Activated naive CD4-positive, alpha-beta T cell treated with Interleukin-2 at 50 U/mL for 16 hours (primary cell): ENCODE data around the gene RAB3IL1.

Source experiments
- DNase-seq: peaks from one replicate; pipeline ENCODE4 v3.0.0-alpha.2; 2020

RAB3IL1 gene

GRCh38 chr11:61918251-61918937 is 1.0 kb upstream of the RAB3IL1 start:
- DNase-seq = no peak

- DNase-seq = no peak
Measured at GRCh38 chr11:61916737-61917333, 531 bp downstream of the RAB3IL1 start.

- DNase-seq = no peak
Measured at GRCh38 chr11:61914471-61915171, 2.7 kb downstream of the RAB3IL1 start.

GRCh38 chr11:61913699-61914395 is 3.5 kb downstream of the RAB3IL1 start:
- DNase-seq = no peak

GRCh38 chr11:61912991-61913698 is 4.2 kb downstream of the RAB3IL1 start:
- no peak for DNase-seq

- DNase-seq = no peak
Measured at GRCh38 chr11:61912530-61912898, 4.9 kb downstream of the RAB3IL1 start.

GRCh38 chr11:61911701-61912529 is 5.5 kb downstream of the RAB3IL1 start:
- no peak for DNase-seq

- no peak for DNase-seq
Measured at GRCh38 chr11:61911128-61911700, 6.2 kb downstream of the RAB3IL1 start.

- no peak for DNase-seq
Measured at GRCh38 chr11:61910187-61911127, 6.9 kb downstream of the RAB3IL1 start.

- DNase-seq = no peak
Measured at GRCh38 chr11:61908730-61909316, 8.5 kb downstream of the RAB3IL1 start.

GRCh38 chr11:61907871-61908729 is 9.3 kb downstream of the RAB3IL1 start:
- DNase-seq = no peak

GRCh38 chr11:61907282-61907681 is 10.1 kb downstream of the RAB3IL1 start:
- DNase-seq = no peak

GRCh38 chr11:61906522-61906909 is 10.8 kb downstream of the RAB3IL1 start:
- no peak for DNase-seq

GRCh38 chr11:61905801-61906521 is 11.4 kb downstream of the RAB3IL1 start:
- no peak for DNase-seq

- no peak for DNase-seq
Measured at GRCh38 chr11:61905067-61905696, 12.2 kb downstream of the RAB3IL1 start.

GRCh38 chr11:61904539-61905048 is 12.8 kb downstream of the RAB3IL1 start:
- no peak for DNase-seq

GRCh38 chr11:61903845-61904244 is 13.5 kb downstream of the RAB3IL1 start:
- DNase-seq = no peak

- DNase-seq = no peak
Measured at GRCh38 chr11:61902313-61902712, 15.1 kb downstream of the RAB3IL1 start.
